ENCODE data around the gene MRLN. TPM values are rescaled to one million over a fixed set of nuclear protein-coding genes. Genes with fewer than 3 reads are reported as not detected.
"Not testable (repeated sequence)": the region's sequence is repeated elsewhere in the genome, so short reads cannot be mapped to it uniquely, and the experiment has no call there.

MRLN gene
- total RNA-seq: not detected
- long read RNA-seq: 0 reads

DNA sequence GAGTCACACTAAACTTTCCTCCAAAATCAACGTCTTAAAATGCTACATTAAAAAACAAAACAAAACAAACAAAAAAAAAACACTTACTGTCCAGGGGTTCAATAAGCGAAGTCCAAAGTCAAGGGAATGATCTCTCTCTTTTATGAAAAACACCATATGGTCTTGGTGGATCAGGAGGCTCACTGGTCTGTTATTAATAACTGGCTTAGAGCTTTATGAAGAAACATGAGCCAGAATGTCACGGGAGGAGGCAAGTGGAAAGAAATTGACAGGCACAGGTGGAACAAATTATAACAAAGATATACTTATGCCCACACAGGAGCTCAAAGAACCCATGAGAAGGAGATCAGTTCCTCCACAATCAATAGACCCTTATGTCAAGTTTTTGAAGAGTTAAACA lies at the start of gene MRLN:
TSS of gene MRLN (minus strand) at position 189 of the 400 bp plus-strand sequence.
- intact Hi-C loops (cut with DNase I): no loop called here

DNA sequence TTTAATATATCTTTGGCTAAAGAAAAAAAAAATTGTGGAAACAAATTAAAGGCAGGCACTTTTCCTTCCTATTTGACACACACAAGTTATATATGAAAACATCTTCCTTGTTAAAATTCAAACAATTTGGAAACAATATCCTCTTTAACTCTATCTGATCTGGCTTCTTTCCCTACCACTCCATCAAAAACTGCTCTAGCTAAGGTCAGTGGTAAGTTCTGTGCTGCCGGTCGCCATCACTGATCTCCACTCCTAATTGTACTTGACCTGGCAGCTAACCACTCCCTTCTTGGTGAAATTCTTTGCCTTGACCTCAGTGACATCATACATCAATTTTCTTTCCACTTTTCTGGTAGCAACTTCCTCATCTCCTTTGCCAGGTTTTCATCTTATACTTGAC lies 47.9 kb upstream of the MRLN start:
- no peak for DNase-seq (ENCODE audit: low spot score)
- intact Hi-C loops (cut with DNase I): no loop called here

More for the DNA sequence above, at the start of gene MRLN:
- DNase-seq (ENCODE audit: low spot score): no peak

DNA sequence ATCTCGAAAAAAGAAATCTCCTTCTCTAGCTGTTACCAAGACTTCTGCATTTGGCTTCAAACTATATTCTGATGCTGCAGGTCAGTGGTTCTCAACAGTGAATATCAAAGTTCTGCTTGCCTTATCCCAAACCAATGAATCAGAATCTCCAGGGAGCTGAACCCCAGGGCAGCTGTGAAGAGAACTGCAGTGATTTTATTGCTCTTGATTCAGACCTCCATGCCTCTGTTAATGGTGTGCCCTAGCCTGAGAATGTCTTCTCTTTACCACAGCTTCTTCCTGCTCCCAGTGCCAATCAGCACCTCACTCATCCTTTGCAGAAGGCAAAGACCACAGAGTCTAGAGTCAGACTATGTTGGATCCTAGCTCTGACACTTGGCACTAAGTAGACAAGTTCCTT lies 46.2 kb upstream of the MRLN start:
- no peak for DNase-seq (ENCODE audit: low spot score)
- intact Hi-C loops (cut with DNase I): no loop called here

DNA sequence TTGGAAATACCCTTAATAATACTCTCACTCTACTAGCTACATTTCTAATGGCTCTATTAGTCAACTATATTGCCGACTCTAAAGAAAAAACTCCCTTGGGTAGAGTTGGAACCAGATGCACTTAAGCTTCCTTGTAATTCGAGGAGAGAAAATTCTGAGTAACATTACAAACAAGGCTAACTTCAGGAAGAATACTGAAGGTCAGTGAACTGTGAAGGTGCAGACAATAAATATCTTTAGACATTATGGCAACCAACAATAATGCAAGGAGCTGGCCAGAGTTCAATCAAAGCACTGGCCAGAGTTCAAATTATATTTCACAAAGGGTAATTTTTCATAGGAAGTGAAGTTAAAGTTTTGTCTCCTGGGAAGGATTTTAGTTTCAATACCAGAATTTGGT lies 40.7 kb upstream of the MRLN start:
- intact Hi-C loops (cut with DNase I): no loop called here

DNA sequence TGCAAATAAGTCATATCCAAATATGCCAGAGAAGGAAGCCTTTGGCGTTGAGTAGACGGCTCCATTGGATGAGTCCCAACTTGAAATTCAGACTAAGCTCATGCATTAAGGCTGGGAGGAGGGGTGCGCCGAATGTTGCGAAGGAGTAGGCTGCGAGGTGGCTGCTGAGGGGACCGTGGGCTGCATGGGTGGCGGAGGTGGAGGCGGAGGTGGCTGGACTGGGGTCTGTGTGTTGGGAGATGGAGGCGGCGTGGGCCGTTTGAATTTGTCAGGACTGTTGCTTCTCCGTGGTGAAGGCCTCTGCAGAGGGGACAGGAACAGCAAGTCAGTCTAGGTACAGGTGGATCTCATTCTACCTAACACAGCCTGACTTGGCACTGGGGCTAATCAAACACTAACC lies 39.6 kb upstream of the MRLN start:
- no peak for DNase-seq (ENCODE audit: low spot score)
- intact Hi-C loops (cut with DNase I): no loop called here

More for the DNA sequence above, 40.7 kb upstream of the MRLN start:
- no peak for DNase-seq (ENCODE audit: low spot score)

DNA sequence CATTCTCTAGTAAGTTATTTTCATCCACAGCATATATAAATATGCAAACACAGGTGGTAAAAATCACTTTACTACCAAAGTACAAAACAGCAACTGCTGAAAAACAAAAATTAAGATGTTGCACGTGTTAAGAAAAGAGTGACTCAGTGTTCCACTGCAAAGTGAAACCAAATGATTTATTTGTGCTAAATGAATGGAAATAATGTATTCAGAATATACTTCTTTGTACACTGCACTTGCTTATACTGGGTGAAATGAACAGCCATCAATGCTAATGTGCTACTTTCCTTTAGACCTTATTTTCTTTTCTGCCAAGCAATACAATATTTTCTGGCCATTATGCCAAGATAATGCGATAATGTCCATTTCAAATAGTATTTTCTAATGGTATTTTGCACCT lies 38.3 kb upstream of the MRLN start:
- intact Hi-C loops (cut with DNase I): no loop called here
- DNase-seq (ENCODE audit: low spot score): no peak

DNA sequence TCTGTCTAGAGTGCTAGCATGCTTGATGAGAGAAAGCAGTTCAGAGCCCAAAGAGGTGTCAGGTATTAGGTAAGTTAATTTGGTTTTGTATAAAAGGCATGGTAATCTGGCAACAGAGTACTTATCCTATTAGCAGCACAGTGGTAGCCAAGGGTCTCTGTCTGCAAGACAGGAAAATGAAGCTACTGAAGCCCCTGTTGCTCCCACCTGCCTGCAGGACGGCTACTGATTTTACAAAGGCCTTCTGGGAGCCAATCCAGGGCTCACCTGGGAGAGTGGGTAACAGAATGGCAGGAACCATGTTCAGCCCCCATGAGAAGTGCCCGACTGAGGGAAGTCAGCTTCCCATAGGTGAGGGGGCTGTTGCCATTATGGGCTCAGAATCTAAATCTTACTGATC lies 36.8 kb upstream of the MRLN start:
- intact Hi-C loops (cut with DNase I); DNase-seq (ENCODE audit: low spot score): not testable (repeated sequence)

DNA sequence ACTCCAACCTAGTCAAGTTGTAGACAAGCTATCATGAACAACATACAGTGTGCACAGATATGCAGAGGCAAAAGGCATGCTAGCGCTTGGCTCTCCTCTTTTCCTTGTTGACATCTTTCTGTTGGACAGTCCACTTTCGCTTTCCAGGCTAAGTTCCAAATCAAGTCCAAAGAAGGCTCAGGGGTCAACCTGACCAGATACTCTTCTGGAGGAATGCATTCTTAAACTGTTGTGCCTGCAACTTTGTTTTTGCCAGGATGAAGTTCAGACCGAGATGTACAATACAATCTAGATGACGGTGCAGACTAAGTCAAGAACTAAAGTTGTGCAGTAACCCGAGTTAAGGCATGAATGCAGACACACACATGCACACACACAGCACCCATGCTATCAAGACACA lies 35.7 kb upstream of the MRLN start:
- intact Hi-C loops (cut with DNase I); DNase-seq (ENCODE audit: low spot score): not testable (repeated sequence)

DNA sequence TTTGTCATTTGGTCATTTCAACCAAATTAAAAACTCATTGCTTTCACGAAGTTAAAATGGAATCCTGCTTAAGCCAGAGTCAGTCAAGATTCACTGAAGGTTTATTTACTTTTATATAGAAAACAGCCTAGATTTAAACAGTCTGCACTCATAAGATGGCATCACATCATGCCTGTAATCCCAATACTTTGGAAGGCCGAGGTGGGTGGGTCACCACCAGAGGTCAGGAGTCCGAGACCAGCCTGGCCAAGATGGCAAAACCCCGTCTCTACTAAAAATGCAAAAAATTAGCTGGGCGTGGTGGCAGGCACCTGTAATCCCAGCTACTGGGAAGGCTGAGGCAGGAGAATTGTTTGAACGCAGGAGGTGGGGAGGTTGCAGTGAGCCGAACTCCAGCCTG lies 33.8 kb upstream of the MRLN start:
- intact Hi-C loops (cut with DNase I); DNase-seq (ENCODE audit: low spot score): not testable (repeated sequence)

DNA sequence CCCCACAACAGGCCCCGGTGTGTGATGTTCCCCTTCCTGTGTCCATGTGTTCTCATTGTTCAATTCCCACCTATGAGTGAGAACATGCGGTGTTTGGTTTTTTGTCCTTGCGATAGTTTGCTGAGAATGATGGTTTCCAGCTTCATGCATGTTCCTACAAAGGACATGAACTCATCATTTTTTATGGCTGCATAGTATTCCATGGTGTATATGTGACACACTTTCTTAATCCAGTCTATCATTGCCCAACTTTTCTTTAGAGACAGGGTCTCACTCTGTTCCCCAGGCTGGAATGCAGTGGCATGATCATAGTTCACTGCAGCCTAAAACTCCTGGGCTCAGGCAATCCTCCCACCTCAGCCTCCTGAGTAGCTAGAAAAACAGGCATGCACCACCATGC lies 32.2 kb upstream of the MRLN start:
- DNase-seq (ENCODE audit: low spot score); intact Hi-C loops (cut with DNase I): not testable (repeated sequence)

DNA sequence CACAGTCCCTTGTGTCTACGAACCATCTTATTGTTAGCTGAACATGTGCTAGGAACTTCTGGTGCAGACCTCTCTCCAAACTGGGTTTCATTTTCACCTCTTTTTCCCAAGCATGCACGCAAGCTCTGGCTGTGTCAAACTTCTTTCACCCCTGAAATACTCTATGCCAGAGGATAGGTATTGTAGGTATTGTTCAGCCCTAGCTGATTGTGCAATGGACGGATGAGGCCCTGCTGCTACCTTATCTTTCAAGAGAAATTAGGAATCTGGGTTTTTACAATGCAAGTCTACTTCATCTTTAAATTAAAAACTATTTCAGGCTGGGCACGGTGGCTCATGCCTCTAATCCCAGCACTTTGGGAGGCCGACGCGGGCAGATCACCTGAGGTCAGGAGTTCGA lies 28.3 kb upstream of the MRLN start:
- DNase-seq (ENCODE audit: low spot score): no peak
- intact Hi-C loops (cut with DNase I): no loop called here

DNA sequence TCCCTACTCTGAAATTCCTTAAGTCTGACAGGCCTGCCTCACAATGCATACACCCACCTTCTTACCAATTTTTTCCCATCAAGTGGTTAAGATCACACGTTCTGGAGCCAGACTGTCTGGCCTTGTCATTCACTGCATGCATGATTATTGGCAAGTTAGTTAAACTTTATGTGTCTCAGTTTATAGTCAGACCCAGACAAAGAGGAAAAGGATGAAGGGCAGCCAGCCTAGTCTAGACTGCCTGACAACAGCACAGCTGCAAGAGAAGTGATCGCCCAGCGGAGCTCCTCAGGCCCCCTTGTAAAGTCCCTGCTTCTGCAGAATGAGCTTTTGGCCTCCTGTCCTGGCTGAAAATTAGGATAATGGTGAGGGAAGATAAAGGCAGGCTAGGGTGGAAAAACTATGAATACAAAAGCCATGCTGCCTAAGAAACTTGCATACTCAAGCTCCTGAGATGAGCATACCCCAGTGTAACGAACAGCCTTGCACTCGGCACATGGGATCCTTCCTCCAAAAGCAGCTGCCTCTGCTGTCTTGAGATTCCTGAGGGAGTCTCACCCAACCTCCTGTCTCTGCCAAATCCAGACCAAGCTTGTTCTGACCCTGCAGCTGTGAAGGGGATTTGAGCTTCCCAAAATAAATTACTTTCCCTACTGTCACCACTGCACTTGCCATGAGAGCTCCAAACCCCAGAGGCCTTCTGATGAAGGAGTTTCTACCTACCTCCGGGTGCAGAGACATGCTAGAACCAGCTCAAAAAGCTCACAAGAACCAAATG lies 26.7 kb upstream of the MRLN start:
- intact Hi-C loops (cut with DNase I): no loop called here
- DNase-seq (ENCODE audit: low spot score): no peak

DNA sequence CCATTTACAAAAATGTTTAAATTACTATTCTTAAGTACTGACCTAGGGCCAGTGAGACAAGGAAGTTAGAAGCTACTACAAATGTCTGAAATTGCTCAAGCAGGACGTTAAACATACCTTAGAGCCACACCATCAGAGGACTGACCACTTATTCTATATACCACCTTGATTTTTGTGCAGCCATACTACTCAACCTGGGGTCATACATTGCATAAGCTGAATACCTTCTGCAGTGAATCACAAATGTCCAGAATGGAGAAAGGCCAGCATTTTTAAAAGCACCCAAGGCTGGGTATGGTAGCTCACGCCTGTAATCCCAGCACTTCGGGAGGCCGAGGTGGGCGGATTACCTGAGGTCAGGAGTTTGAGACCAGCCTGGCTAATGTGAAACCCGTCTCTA lies 21.2 kb upstream of the MRLN start:
- intact Hi-C loops (cut with DNase I): no loop called here
- DNase-seq (ENCODE audit: low spot score): no peak

DNA sequence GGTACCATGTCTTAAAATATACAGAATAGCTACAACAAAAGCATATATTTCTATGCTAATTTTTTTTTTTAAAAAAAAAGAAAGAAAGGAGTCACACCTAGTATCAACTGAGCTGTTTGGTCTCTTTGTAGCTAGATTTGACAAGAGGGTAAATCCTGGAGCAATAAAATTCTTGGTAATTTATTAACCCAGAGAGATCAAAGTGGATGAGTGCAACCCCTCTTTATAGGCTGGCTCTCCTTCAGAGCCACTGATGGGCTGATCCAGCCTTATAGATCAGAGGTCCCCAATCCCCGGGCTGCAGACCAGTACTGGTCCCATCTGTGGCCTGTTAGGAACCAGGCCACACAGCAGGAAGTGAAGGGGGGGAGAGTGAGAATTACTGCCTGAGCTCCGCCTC lies 19.8 kb upstream of the MRLN start:
- intact Hi-C loops (cut with DNase I): no loop called here
- DNase-seq (ENCODE audit: low spot score): no peak

DNA sequence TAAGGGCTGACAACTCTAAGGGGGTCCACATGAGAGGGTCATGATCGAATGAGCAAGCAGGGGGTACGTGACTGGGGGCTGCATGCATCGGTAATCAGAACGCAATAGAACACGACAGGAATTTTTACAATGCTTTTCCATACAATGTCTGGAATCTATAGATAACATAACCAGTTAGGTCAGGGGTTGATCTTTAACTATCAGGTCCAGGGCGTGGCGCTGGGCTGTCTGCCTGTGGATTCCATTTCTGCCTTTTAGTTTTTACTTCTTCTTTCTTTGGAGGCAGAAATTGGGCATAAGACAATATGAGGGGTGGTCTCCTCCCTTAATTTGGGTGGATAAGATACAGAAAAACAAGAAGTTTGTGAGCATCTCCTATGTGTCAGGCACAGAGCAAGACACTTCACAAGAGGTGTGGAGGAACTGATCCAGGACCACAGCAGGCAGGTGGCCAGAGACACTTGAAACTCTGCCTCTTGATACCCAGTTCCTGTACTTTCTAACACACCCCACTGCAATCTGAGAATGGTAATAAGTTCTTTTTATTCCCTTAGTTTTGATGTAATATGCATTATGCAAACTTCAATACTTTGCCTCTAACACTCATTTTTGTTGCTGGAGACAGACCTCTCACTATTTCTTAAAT lies 18.0 kb upstream of the MRLN start:
- intact Hi-C loops (cut with DNase I): no loop called here
- no peak for DNase-seq (ENCODE audit: low spot score)

DNA sequence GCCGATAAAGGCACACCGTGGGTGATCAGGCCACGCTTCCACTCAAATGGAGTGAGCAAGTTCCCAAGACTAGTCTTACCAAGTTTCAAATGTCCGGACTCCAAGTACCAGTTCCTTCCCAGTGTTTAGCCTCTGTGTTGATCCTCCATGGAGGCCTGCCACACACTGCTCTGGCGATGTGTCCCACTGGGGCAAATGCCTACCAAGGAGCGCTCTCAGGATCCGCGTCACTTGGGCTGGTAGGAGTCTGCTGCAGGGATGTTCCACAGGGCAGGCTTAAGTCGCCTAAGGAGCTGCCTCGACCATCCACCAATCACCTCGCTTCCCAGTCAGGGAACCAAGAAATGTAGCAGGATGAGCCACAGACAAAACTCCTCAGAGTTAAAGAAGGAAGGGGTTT lies 17.4 kb upstream of the MRLN start:
- no peak for DNase-seq (ENCODE audit: low spot score)
- intact Hi-C loops (cut with DNase I): no loop called here

DNA sequence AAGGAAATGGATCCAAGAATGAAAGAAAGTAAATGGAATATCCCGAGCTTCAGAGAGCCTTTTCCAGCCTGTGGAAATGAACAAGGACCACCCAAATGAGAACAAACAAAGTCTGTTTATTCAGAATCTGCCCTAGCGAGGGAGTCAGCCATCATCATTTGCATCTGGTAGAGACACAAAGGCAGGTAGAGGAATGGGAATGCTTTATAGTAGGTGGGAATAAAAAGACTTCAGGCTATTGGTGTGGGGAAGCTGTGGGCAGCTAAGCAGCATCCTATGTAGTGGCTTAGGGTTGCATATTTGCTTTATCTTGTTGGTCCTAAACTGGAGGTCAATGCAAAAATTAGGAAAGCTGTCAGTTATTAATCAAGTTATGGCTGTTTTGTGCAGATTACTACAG lies 9.2 kb upstream of the MRLN start:
- intact Hi-C loops (cut with DNase I): no loop called here
- no peak for DNase-seq (ENCODE audit: low spot score)

DNA sequence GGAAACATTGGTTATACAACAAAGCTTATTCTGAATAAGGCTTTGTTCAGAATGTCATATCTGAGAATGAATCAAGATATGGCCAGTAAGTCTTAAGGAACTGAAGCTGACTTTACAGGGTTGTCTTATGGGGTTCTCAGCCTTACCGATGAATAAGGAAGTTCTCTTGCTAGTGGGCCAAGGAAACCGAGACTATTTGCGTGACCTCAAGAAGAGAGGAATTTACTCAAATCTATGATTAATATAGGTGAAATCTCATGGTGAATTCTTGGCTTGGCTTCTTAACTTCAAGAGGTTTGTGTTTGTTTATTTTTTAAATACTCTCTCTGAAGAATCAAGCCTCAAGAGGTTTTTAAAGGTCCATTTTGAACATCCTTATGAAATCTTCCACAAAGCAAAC lies 4.7 kb upstream of the MRLN start:
- intact Hi-C loops (cut with DNase I): no loop called here
- DNase-seq (ENCODE audit: low spot score): no peak

DNA sequence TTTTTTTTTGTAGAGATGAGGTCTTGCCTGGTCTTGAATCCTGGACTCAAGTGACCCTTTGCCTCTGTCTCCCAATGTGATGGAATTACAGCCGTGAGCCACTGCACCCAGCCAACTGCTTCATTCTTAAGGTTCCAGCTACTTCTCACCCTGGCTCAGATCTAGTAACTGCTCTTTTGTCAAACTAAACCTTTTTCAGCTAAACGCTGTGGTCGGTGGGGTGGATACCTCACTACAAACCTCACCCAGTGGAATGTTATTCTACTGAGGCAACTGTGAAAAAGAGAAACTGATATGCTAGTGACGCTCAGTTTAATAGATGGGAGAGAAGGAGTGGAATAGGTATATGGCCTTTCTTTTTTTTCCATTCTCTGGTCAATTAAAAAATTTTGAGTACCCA lies 1.7 kb upstream of the MRLN start:
- DNase-seq (ENCODE audit: low spot score): no peak
- intact Hi-C loops (cut with DNase I): no loop called here

DNA sequence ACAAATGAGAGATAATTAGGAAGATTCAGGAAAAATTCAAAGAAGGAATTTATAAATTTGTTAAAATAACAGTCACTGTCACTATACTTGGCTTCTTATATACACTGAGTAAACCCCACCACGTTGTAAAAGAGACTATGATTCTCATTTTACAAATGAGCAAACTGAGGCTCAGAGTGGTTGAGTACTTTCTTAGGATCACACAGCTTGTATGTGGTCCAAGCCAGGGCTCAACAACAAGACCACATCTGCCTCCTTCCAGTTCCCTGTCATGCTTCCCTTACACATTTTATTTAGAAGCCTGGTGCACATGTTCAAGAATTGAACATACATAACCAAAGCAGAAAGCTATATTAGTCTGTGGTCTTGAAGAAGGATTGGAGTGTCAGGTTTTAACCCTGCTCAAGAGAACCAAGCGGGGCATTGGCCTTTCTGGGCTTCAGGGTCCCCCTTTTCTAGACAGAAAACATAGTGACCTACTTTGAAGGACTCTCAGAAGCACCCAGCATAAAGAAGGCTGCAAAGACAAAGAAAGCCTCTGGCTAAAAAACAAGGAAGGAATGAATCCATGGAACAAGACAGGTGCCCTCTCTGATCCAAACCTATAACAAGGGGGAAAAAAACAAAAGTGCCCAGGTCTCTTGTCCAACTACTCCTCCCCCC lies 846 bp downstream of the MRLN start:
- no peak for DNase-seq (ENCODE audit: low spot score)
- intact Hi-C loops (cut with DNase I): no loop called here

Data from cardiac septum (tissue), 1 donor.